ENCODE data around the gene FLT1.

Gene FLT1

GRCh38 chr13:28488376-28489005, 6.4 kb downstream of the FLT1 start:
- 97 to 100% methylated on average over 4 to 6 of the region's 9 CpGs for WGBS, 2 experiments (ENCODE audit: insufficient coverage in 2 of 2)
- H3K9me3 ChIP-seq (ENCODE audit: control insufficient read depth, low read length): no peaks in the 10 kb centered on the region
- H3K27ac ChIP-seq (ENCODE audit: low read depth, low read length, severe bottlenecking): no peak overlapping the region
- H3K4me1 ChIP-seq (ENCODE audit: control insufficient read depth, insufficient read depth, low read length, poor library complexity, severe bottlenecking): peaks cover 21% of the 10 kb centered on the region
- peaks cover 76% of the 10 kb centered on the region for H3K36me3 ChIP-seq (ENCODE audit: control insufficient read depth, insufficient read depth, low read length)
- H3K4me3 ChIP-seq (ENCODE audit: extremely low read depth, insufficient read depth, low read length, poor library complexity, severe bottlenecking): no peak overlapping the region

DNA sequence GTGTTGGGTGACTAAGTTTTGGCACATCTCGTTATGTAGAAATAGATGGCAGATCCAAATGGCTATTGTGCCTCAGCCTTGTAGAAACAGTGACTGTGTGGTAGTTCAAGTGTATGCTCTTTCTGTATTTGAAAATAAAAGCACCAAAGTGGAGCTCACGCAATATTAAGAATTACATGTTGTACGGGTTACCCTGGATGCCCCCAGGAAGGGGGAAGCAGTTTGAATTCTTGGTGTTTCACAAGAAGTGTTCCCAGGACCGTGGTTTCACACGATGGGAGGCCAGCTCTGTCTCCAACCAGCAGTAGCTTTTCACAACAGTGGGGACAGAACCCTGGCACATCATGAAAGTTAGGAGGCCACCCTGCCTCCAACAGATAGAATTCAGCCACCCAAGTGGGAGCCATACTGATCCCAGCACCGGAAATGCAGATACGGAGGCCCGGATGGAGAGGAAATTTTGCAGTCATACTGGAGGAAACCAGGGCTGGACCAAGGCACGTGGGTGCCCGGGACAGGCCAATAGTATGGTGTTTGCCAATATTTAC, 8.9 kb downstream of the FLT1 start:
- Histone ChIP-seq H3K36me3 (ENCODE audit: control insufficient read depth, insufficient read depth, low read length) (peaks cover 82% of the 10 kb centered on the region), H3K4me1 (ENCODE audit: control insufficient read depth, insufficient read depth, low read length, poor library complexity, severe bottlenecking) (peaks cover 13% of the 10 kb centered on the region), H3K27ac (ENCODE audit: low read depth, low read length, severe bottlenecking) (no peak overlapping the region), H3K9me3 (ENCODE audit: control insufficient read depth, low read length) (no peaks in the 10 kb centered on the region), H3K4me3 (ENCODE audit: extremely low read depth, insufficient read depth, low read length, poor library complexity, severe bottlenecking) (no peak overlapping the region)
- 86 to 88% methylated on average over 9 to 10 of the region's 10 CpGs for WGBS, 2 experiments (ENCODE audit: insufficient coverage in 2 of 2)

DNA sequence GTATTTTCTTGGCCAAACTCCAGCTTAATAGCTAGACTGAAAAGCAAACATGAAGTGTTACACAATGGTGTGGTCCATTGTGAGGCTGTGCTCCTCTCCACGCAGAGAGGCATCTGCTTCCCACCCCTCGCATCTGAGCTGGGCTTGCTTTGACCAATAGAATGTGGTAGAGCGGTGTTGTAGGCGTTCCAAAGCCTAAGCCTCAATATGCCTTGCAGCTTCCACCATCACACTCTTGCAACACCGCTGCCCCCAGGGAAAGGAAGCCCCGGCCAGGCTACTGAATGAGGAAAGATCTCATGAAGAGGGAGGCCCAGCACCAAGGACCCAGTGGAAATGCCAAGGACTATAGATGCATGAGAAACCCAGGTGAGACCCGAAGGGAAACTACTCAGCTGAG, 9.4 kb downstream of the FLT1 start:
- Histone ChIP-seq H3K9me3 (ENCODE audit: control insufficient read depth, low read length) (no peaks in the 10 kb centered on the region), H3K36me3 (ENCODE audit: control insufficient read depth, insufficient read depth, low read length) (peaks cover 83% of the 10 kb centered on the region), H3K27ac (ENCODE audit: low read depth, low read length, severe bottlenecking) (no peak overlapping the region), H3K4me1 (ENCODE audit: control insufficient read depth, insufficient read depth, low read length, poor library complexity, severe bottlenecking) (peaks cover 10% of the 10 kb centered on the region), H3K4me3 (ENCODE audit: extremely low read depth, insufficient read depth, low read length, poor library complexity, severe bottlenecking) (no peak overlapping the region)
- WGBS, 2 experiments (ENCODE audit: insufficient coverage in 2 of 2): 92 to 93% methylated on average over 3 to 6 of the region's 7 CpGs

DNA sequence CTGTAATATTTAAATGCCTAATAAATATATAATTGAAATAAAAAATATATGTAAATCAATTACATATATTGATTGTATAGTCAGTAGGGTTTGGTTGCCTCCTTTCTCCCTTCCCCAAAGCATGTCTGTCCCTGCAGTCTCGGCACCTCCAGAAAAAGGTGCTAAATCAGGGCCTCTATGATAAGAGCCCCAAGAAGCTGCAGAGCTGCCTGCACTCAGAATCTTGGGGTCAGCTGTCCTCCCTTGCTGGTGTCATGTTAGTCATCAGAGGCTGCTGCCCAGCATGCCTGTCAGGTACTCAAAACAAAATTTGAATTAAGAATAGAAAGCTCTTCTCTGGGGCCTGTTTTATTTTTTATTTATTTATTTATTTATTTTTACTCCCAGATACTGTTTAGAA, 9.8 kb downstream of the FLT1 start:
- H3K9me3 ChIP-seq (ENCODE audit: control insufficient read depth, low read length): no peaks in the 10 kb centered on the region
- H3K4me1 ChIP-seq (ENCODE audit: control insufficient read depth, insufficient read depth, low read length, poor library complexity, severe bottlenecking): peaks cover 9% of the 10 kb centered on the region
- 80% methylated on average over 1 of the region's 1 CpG; no CpG with 5 or more reads in 1 of the 2 experiments for WGBS, 2 experiments (ENCODE audit: insufficient coverage in 2 of 2)
- H3K27ac ChIP-seq (ENCODE audit: low read depth, low read length, severe bottlenecking): no peak overlapping the region
- no peak overlapping the region for H3K4me3 ChIP-seq (ENCODE audit: extremely low read depth, insufficient read depth, low read length, poor library complexity, severe bottlenecking)
- H3K36me3 ChIP-seq (ENCODE audit: control insufficient read depth, insufficient read depth, low read length): peaks cover 83% of the 10 kb centered on the region

DNA sequence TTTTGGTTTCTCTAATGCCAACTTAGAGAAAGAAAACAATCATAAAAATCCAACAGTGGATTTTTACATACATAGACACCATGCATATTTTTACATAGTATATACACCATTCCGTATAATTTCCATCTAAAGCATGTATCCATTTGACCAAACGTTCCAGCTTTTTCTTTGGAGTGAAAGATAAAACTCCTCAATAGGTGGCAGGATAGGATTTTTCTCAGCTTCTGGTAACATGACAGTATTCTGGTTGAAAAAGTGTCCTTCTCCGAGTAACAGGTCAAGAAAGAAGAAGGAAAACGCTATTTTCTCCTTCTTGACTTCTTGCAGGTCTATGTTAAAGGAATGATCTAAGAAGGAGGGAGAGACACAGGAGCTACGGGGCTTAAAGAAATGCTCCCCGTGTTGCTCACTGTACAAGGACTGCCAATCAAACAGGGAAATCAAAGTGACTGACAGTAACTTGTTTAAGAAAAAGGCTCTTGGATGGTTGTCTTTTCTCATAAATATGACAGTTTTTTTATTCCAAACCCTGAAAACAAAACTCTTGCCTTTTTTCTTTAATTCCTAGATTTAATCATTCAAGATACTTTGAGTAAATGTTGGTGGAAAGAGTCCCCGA, 11.5 kb downstream of the FLT1 start:
- Histone ChIP-seq H3K36me3 (ENCODE audit: control insufficient read depth, insufficient read depth, low read length) (peaks cover 70% of the 10 kb centered on the region), H3K9me3 (ENCODE audit: control insufficient read depth, low read length) (no peaks in the 10 kb centered on the region), H3K4me1 (ENCODE audit: control insufficient read depth, insufficient read depth, low read length, poor library complexity, severe bottlenecking) (peaks cover 20% of the 10 kb centered on the region), H3K27ac (ENCODE audit: low read depth, low read length, severe bottlenecking) (no peak overlapping the region), H3K4me3 (ENCODE audit: extremely low read depth, insufficient read depth, low read length, poor library complexity, severe bottlenecking) (no peak overlapping the region)
- 76 to 89% methylated on average over 4 of the region's 7 CpGs for WGBS, 2 experiments (ENCODE audit: insufficient coverage in 2 of 2)

- H3K27ac ChIP-seq (ENCODE audit: low read depth, low read length, severe bottlenecking): no peak overlapping the region
- WGBS, 2 experiments (ENCODE audit: insufficient coverage in 2 of 2): no CpG with 5 or more reads among the region's 1 CpG
- no peak overlapping the region for H3K4me3 ChIP-seq (ENCODE audit: extremely low read depth, insufficient read depth, low read length, poor library complexity, severe bottlenecking)
- peaks cover 51% of the 10 kb centered on the region for H3K4me1 ChIP-seq (ENCODE audit: control insufficient read depth, insufficient read depth, low read length, poor library complexity, severe bottlenecking)
- peaks cover 35% of the 10 kb centered on the region for H3K36me3 ChIP-seq (ENCODE audit: control insufficient read depth, insufficient read depth, low read length)
- H3K9me3 ChIP-seq (ENCODE audit: control insufficient read depth, low read length): no peaks in the 10 kb centered on the region
Measured at GRCh38 chr13:28479005-28479404, 15.9 kb downstream of the FLT1 start.

DNA sequence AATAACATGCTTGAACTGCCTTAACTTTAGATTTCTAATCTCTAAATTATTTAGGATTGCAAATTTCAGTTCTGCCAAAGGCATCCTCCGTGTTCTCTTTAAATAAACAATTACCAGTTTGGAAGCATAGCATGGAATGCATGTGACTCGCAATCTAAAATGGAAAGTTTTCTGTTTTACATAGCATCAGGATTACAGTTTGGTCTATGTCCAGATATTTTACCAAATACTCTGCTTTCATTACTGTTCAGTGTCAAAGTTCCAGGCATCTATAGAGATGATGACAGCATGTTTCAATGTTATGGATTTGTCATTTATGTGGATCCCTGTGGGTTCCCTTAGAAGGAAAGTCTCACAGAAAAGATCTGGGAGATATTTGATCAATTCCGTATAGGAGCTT, 16.8 kb downstream of the FLT1 start:
- 100% methylated on average over 1 of the region's 3 CpGs for WGBS, 2 experiments (ENCODE audit: insufficient coverage in 2 of 2)
- no peaks in the 10 kb centered on the region for H3K9me3 ChIP-seq (ENCODE audit: control insufficient read depth, low read length)
- H3K27ac ChIP-seq (ENCODE audit: low read depth, low read length, severe bottlenecking): peak overlapping the region; percentile 55
- H3K36me3 ChIP-seq (ENCODE audit: control insufficient read depth, insufficient read depth, low read length): peaks cover 30% of the 10 kb centered on the region
- H3K4me1 ChIP-seq (ENCODE audit: control insufficient read depth, insufficient read depth, low read length, poor library complexity, severe bottlenecking): peaks cover 51% of the 10 kb centered on the region
- no peak overlapping the region for H3K4me3 ChIP-seq (ENCODE audit: extremely low read depth, insufficient read depth, low read length, poor library complexity, severe bottlenecking)

- no peak overlapping the region for H3K4me3 ChIP-seq (ENCODE audit: extremely low read depth, insufficient read depth, low read length, poor library complexity, severe bottlenecking)
- H3K9me3 ChIP-seq (ENCODE audit: control insufficient read depth, low read length): no peaks in the 10 kb centered on the region
- peaks cover 54% of the 10 kb centered on the region for H3K4me1 ChIP-seq (ENCODE audit: control insufficient read depth, insufficient read depth, low read length, poor library complexity, severe bottlenecking)
- WGBS, 2 experiments (ENCODE audit: insufficient coverage in 2 of 2): 92 to 95% methylated on average over 2 to 3 of the region's 3 CpGs
- H3K36me3 ChIP-seq (ENCODE audit: control insufficient read depth, insufficient read depth, low read length): peaks cover 30% of the 10 kb centered on the region
- H3K27ac ChIP-seq (ENCODE audit: low read depth, low read length, severe bottlenecking): peak overlapping the region; percentile 55
Measured at GRCh38 chr13:28477709-28477973, 17.3 kb downstream of the FLT1 start.

DNA sequence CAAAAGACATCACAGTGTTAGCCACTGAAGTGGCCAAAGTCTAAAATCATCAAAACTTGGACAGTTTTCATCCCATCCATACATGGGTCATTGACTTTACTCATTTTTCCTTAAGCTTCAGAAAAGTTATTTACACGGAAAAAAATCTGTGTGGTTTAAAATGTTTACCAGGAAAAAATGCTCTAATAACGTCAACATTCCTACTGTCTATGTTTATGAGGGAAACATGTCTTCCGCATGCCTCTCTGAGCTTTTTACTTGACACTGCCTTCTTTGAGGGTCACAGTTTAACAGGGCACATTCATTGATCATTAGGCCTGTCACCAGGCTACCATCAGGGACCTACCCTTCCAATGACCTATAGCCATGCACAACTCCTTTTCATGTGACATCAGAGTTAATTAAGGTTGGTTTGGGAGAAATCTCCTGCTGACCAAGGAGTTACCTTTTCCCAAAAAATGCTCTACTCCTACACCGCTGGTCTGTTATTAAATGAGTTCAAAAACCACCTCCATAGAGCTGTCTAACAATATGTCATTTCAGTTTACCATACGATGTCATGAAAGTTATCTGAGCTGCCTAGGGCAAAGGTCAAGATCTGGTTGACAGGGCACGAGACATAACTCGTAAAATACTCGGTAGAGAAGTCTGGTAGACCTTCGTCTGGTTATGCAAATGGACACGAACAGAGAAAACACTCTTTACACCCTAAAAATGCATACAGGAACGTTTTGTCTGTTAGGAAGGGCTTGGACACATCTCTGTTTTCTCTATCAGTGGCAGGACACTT, 17.8 kb downstream of the FLT1 start:
- Histone ChIP-seq H3K4me3 (ENCODE audit: extremely low read depth, insufficient read depth, low read length, poor library complexity, severe bottlenecking) (no peak overlapping the region), H3K9me3 (ENCODE audit: control insufficient read depth, low read length) (no peaks in the 10 kb centered on the region), H3K27ac (ENCODE audit: low read depth, low read length, severe bottlenecking) (peak overlapping the region; percentile 55), H3K4me1 (ENCODE audit: control insufficient read depth, insufficient read depth, low read length, poor library complexity, severe bottlenecking) (peaks cover 57% of the 10 kb centered on the region), H3K36me3 (ENCODE audit: control insufficient read depth, insufficient read depth, low read length) (peaks cover 31% of the 10 kb centered on the region)
- 91 to 95% methylated on average over 7 to 9 of the region's 11 CpGs for WGBS, 2 experiments (ENCODE audit: insufficient coverage in 2 of 2)

GRCh38 chr13:28475916-28476725, 18.8 kb downstream of the FLT1 start:
- no peak overlapping the region for H3K4me3 ChIP-seq (ENCODE audit: extremely low read depth, insufficient read depth, low read length, poor library complexity, severe bottlenecking)
- H3K27ac ChIP-seq (ENCODE audit: low read depth, low read length, severe bottlenecking): peak overlapping the region; percentile 55
- 63 to 100% methylated on average over 1 of the region's 7 CpGs for WGBS, 2 experiments (ENCODE audit: insufficient coverage in 2 of 2)
- peaks cover 58% of the 10 kb centered on the region for H3K4me1 ChIP-seq (ENCODE audit: control insufficient read depth, insufficient read depth, low read length, poor library complexity, severe bottlenecking)
- no peaks in the 10 kb centered on the region for H3K9me3 ChIP-seq (ENCODE audit: control insufficient read depth, low read length)
- H3K36me3 ChIP-seq (ENCODE audit: control insufficient read depth, insufficient read depth, low read length): peaks cover 22% of the 10 kb centered on the region

Data from mesodermal cell (in vitro differentiated cells).